Activated naive CD4-positive, alpha-beta T cell treated with anti-CD3 and anti-CD28 coated beads for 36 hours (primary cell): ENCODE data around the gene SEPTIN2. TPM values are rescaled to one million over a fixed set of nuclear protein-coding genes. Genes with fewer than 3 reads are reported as not detected.
"Not testable (repeated sequence)": the region's sequence is repeated elsewhere in the genome, so short reads cannot be mapped to it uniquely, and the experiment has no call there.

Experiments
- CTCF ChIA-PET: fragments of 350-600 bp; sonication (Branson Sonifier 250); formaldehyde crosslinking; loops from one replicate; lab custom pipeline; 2021; ENCODE audit warnings: antibody characterized with exemption; lab: Charles Lee
- DNase-seq: peaks from one replicate; pipeline ENCODE4 v3.0.0-alpha.2; 2020
- H3K27ac Mint-ChIP-seq: one replicate; pipeline ENCODE4 v1.8.0; 2021; ENCODE audit warnings: mild to moderate bottlenecking, mixed read lengths
- H3K27me3 Mint-ChIP-seq: one replicate; pipeline ENCODE4 v1.8.0; 2021; ENCODE audit warnings: low read depth, mixed read lengths
- H3K36me3 Mint-ChIP-seq: one replicate; pipeline ENCODE4 v1.8.0; 2021; ENCODE audit warnings: low read depth, mixed read lengths
- H3K4me1 Mint-ChIP-seq: one replicate; pipeline ENCODE4 v1.8.0; 2021; ENCODE audit warnings: low read depth, mixed read lengths
- H3K4me3 Mint-ChIP-seq: one replicate; pipeline ENCODE4 v1.8.0; 2021; ENCODE audit warnings: mild to moderate bottlenecking, moderate library complexity, mixed read lengths
- H3K9me3 Mint-ChIP-seq: one replicate; pipeline ENCODE4 v1.8.0; 2021; ENCODE audit warnings: mixed read lengths
- intact Hi-C: fragments of 100-400 bp; cut with micrococcal nuclease; formaldehyde crosslinking; loops from one replicate; pipeline ENCODE4 v1.15.1; 2023
- total RNA-seq, 2 experiments: library from RNA; stranded (reverse); gene quantifications; one replicate each; pipeline ENCODE4 v1.2.3, GENCODE V29; 2021

SEPTIN2 gene
- total RNA-seq, 2 experiments from 2014 or later = 216 to 227 TPM

DNA sequence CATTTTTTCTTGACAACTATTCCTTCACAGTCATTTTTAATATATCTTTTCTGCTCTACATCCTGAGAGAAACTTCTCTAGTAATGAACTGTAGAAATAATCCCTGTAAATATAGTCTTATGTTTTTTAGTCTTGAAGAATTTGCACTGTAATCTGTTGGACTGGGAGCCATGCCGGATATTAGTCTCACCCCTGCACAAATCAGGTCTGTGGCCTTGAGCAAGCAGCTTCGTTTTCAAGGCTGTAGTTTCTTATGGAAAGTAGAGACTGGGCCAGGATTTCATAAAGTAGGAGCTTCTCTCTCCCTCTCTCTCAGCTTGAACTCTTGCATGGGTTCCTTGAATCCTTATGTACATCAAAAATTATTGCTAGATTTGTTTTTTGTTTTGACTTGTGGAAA lies 49.1 kb downstream of the SEPTIN2 start:
- peaks cover 6% of the 10 kb centered on the region for H3K4me1 Mint-ChIP-seq
- H3K9me3 Mint-ChIP-seq = no peaks in the 10 kb centered on the region
- DNase-seq = no peak
- H3K27ac Mint-ChIP-seq = no peak overlapping the region
- intact Hi-C loops = no loop called here
- no peaks in the 10 kb centered on the region for H3K36me3 Mint-ChIP-seq
- no peak overlapping the region for H3K4me3 Mint-ChIP-seq
- H3K27me3 Mint-ChIP-seq = no peaks in the 10 kb centered on the region
- CTCF ChIA-PET = interaction anchor here (0.5 kb wide), 1 partner anchor 279 kb away, joined by 4 read pairs; no protein-coding TSS in a partner anchor

DNA sequence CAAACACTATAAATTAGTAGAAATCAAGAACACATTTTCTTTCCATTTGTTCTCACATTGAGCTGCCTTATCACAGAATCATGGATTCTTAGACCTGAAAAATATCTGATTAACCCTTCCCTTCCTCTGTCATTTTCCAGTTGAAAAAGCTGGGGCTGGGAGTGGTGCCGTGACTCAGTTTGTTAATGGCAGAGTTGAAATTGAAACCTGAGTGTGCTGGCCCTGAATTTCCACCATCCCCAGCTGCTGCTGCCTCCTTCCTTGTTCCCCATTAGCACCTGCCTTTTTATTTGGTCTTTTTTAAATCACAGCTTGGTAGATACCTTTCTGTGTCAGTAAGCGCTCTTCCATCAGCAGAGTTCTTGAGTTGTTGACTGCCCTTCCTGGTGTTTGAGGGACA lies 51.0 kb downstream of the SEPTIN2 start:
- Mint-ChIP-seq H3K36me3 (no peaks in the 10 kb centered on the region), H3K27ac (no peak overlapping the region), H3K4me1 (peaks cover 4% of the 10 kb centered on the region), H3K4me3 (no peak overlapping the region), H3K9me3 (no peaks in the 10 kb centered on the region), H3K27me3 (no peaks in the 10 kb centered on the region)
- CTCF ChIA-PET = no interaction called here
- DNase-seq = no peak
- intact Hi-C loops = no loop called here

DNA sequence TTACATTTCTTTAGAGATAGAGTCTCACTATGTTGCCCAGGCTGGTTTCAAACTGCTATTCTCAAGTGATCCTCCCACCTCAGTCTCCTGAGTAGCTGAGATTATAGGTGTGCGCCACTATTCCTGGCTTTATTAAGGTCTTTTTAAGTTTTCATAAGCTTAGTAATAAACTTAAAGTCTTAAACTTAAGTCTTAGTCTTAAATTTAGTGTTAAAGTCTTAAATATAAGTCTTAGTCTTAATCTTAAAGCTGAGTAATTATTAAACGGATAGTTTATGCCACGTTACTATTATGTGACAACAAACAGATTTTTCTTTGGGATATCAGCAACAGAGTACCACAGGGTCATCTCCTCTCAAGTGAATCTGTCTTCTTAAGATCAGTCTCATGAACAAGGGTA lies 52.9 kb downstream of the SEPTIN2 start:
- intact Hi-C loops = no loop called here
- H3K36me3 Mint-ChIP-seq = no peaks in the 10 kb centered on the region
- peaks cover 4% of the 10 kb centered on the region for H3K4me1 Mint-ChIP-seq
- no peak for DNase-seq
- no peak overlapping the region for H3K4me3 Mint-ChIP-seq
- CTCF ChIA-PET = interaction anchor here (1.3 kb wide), 1 partner anchor 9 kb away, joined by 3 read pairs; no protein-coding TSS in a partner anchor
- H3K27me3 Mint-ChIP-seq = no peaks in the 10 kb centered on the region
- no peaks in the 10 kb centered on the region for H3K9me3 Mint-ChIP-seq
- H3K27ac Mint-ChIP-seq = no peak overlapping the region

DNA sequence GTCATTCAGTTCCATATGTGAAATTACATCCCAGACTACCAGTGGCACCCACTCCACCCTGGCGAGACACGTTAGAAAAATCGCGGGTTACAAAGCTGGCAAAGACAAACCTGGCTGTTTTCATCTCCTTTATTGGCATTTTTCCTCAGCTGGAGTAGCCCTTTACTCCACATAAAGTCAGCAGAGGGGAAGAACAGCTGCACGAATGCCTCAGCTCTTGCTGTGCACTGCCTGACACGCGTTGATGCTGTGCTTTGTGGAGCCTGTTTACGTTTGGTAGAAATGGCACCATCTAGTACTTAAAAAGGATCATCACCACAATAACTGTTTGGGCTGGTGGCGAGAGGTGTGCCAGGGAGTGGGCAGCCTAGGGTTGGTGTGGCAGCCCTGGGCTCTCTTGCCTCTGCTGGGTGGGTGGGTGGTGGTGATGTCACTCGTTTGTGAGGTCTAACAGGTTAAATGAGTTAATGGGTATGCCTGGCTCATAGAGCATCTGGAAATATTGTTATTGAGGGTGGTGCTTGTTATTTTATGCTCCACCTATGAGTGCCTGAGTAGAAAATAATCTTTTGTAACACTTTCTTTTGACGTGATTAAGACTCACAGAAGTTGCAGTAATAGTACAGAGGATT lies 56.8 kb downstream of the SEPTIN2 start:
- Mint-ChIP-seq H3K27me3 (no peaks in the 10 kb centered on the region), H3K36me3 (peaks cover 9% of the 10 kb centered on the region), H3K4me1 (peaks cover 1% of the 10 kb centered on the region), H3K27ac (no peak overlapping the region), H3K4me3 (no peak overlapping the region), H3K9me3 (no peaks in the 10 kb centered on the region)
- intact Hi-C loops = no loop called here
- CTCF ChIA-PET = no interaction called here
- DNase-seq = no peak

DNA sequence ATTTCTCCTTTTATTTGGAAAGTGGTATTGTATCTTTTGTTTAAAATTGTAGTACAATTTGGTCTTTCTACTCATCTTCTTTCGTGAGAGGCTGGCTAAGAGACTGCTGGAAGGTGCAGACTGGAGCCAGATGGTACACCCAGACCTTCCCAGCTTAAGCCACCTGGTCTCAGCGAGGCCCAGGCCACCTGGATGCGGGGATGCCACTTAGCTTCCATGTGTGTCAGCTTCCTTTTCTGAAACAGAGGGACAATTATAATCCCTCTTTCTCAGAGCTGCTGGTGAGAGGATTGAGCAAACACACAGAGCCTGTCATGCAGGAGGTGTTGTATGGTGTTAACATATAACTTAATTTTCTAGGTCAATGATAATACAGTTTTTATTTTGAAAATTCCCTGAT lies 57.7 kb downstream of the SEPTIN2 start:
- CTCF ChIA-PET = no interaction called here

DNA sequence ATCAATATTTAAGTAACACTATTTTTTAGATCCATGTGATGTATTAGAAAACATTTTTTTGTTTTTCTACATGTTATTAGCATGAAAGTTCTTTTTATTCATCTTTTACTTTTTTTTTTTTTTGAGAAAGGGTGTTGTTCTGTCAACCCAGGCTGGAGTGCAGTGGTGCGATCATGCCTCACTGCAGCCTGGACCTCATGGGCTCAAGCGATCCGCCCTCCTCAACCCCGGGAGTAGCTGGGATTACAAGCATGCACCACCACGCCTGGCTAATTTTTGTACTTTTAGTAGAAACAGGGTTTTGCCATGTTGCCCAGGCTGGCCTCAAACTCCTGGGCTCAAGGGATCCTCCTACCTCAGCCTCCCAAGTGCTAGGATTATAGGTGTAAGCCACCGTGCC lies 58.2 kb downstream of the SEPTIN2 start:
- H3K9me3 Mint-ChIP-seq, H3K4me3 Mint-ChIP-seq, DNase-seq, CTCF ChIA-PET, H3K27ac Mint-ChIP-seq, H3K36me3 Mint-ChIP-seq, intact Hi-C loops, H3K27me3 Mint-ChIP-seq, H3K4me1 Mint-ChIP-seq: not testable (repeated sequence)

More for the DNA sequence above, 57.7 kb downstream of the SEPTIN2 start:
- DNase-seq = no peak
- H3K9me3 Mint-ChIP-seq = no peaks in the 10 kb centered on the region
- no peaks in the 10 kb centered on the region for H3K27me3 Mint-ChIP-seq
- peaks cover 1% of the 10 kb centered on the region for H3K4me1 Mint-ChIP-seq
- H3K27ac Mint-ChIP-seq = no peak overlapping the region
- no peak overlapping the region for H3K4me3 Mint-ChIP-seq
- peaks cover 9% of the 10 kb centered on the region for H3K36me3 Mint-ChIP-seq
- intact Hi-C loops = no loop called here

DNA sequence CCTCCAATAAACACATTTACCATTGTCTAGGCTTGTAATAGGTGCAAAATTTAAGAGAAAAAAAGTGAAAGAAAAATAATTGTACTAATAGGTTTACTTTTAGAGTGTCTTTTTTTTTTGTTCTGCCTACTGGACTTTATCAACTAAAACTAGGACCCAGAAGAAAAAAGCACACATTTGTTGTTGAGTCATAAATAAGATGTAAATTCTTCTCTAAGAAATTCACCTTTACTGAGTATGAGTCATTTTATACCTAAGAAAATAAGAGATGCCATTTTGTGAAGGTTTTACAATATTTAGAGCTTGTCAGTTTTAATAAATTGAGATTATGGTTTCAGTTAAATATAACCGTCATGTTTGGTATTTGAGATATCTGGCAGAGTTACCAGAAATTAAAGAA lies 59.6 kb downstream of the SEPTIN2 start:
- Mint-ChIP-seq H3K9me3 (no peaks in the 10 kb centered on the region), H3K4me1 (peaks cover 1% of the 10 kb centered on the region), H3K27me3 (no peaks in the 10 kb centered on the region), H3K36me3 (peaks cover 9% of the 10 kb centered on the region), H3K4me3 (no peak overlapping the region), H3K27ac (no peak overlapping the region)
- CTCF ChIA-PET = interaction anchor here (0.6 kb wide), 2 partner anchors 30 to 671 kb away, joined by 4 to 5 read pairs; no protein-coding TSS in a partner anchor
- DNase-seq = no peak
- intact Hi-C loops = no loop called here

DNA sequence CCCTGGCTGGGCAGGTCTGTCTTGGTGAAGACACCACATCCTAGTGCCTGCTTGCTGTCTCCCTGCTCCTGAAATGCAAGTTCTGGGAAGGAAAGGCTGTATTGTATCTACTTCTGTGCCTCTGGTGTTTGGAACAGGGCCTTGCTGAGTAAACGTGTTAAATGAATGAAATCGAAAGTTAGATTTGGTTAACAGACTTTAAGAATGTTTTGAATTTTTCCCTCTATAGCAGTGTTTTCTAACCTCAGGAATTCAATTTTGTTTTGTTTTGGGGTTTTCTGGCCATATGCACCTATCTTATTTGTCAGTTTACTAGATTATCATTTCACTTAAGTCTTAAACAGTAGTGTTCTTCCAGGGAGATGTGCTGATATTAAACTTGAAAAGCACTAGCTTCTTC lies 61.1 kb downstream of the SEPTIN2 start:
- Mint-ChIP-seq H3K4me3 (no peak overlapping the region), H3K36me3 (peaks cover 9% of the 10 kb centered on the region), H3K27ac (no peak overlapping the region), H3K9me3 (no peaks in the 10 kb centered on the region), H3K27me3 (no peaks in the 10 kb centered on the region), H3K4me1 (peaks cover 1% of the 10 kb centered on the region)
- CTCF ChIA-PET = no interaction called here
- intact Hi-C loops = no loop called here
- no peak for DNase-seq

DNA sequence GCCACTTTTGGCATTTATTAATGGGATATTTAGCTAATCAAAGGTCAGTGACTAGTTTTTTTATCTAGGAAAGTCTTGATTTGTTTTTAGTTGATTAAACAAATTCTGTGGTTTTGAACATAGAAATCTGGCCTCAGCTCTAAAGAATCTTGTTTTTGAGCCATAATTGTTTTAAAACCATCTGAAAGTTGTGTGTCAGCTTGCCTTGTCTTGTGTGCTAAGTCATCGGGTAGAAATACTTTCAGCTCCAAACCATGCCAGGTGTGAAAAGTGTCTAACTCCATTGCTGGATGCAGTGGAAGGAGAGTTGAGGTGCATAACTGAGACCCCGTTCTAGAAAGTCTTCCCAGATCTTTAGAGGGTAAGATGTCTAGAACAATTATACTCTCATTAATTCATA lies 63.1 kb downstream of the SEPTIN2 start:
- Mint-ChIP-seq H3K4me1 (peaks cover 1% of the 10 kb centered on the region), H3K4me3 (no peak overlapping the region), H3K9me3 (no peaks in the 10 kb centered on the region), H3K27ac (no peak overlapping the region), H3K27me3 (no peaks in the 10 kb centered on the region), H3K36me3 (peaks cover 13% of the 10 kb centered on the region)
- CTCF ChIA-PET = no interaction called here
- intact Hi-C loops = no loop called here
- DNase-seq = no peak

DNA sequence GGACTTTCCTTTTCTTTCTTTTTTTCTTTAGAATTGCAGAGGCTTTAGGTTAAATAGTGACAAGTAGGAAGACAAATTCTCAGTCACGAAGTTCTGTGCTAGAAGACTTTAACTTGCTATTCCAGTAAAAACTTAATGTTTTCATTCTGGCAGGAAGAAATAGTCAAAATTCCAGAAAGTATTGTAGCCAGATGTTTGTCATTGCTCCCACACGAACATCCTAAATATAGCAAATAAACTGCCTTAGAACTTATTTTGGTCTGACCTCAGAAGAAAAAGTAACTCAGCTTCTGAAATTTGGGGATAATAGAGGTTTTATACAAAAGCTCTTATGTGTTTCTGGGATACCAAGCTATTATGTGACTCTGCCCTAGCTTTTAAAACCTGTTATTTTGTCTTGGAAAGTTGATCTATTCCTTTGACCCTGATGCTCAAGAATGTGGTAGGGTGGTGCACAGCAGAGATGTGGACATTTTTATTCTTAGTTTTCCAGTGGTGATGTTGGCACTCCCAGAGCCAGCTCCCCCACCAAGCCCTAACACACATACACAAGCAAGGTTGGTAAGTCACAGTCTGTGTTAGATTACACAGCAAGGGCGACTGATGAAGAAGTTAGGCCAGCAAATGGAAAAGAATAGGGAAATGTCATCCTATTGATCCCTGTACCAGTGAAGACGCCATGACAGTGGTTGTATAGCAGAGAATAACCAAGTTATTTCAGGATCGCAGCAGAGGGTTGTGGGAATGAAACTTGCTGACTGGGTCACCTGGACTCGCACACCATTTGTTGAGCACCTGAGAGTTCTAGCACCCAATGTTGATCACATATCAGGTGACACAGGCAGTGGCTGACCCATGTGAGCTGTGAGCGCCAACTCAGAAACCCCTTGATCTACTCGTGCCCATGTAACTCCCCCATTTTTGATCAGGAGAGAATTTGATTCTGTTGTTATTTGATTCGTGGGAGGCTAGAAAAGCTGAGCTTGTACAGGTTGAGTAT lies 64.1 kb downstream of the SEPTIN2 start:
- no peak overlapping the region for H3K27ac Mint-ChIP-seq
- no peak for DNase-seq
- no peaks in the 10 kb centered on the region for H3K27me3 Mint-ChIP-seq
- H3K4me3 Mint-ChIP-seq = no peak overlapping the region
- peaks cover 11% of the 10 kb centered on the region for H3K36me3 Mint-ChIP-seq
- intact Hi-C loops = no loop called here
- CTCF ChIA-PET = no interaction called here
- H3K9me3 Mint-ChIP-seq = no peaks in the 10 kb centered on the region
- peaks cover 1% of the 10 kb centered on the region for H3K4me1 Mint-ChIP-seq

DNA sequence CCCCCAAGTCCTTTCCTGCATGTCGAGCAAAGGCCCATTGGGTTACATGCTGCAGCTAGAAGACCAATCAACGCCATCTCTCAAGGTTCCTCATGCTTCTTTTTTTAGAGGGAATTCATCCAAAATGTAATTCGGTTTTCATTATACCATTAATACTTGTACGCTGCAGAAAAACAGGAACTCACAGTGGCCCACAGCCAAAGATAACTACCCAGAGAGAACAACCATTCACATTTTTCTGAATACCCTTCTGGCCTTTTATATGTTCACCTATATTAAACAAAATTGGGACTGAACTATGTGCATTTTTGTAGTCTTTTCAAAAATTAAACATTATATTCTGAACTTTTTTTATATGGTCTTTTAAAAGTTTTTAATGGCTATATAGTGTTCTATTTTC lies 66.1 kb downstream of the SEPTIN2 start:
- CTCF ChIA-PET = interaction anchor here (0.7 kb wide), 1 partner anchor 662 kb away, joined by 3 read pairs; no protein-coding TSS in a partner anchor
- Mint-ChIP-seq H3K9me3 (no peaks in the 10 kb centered on the region), H3K27me3 (no peaks in the 10 kb centered on the region), H3K4me3 (no peak overlapping the region), H3K27ac (no peak overlapping the region), H3K36me3 (peaks cover 6% of the 10 kb centered on the region), H3K4me1 (no peaks in the 10 kb centered on the region)
- DNase-seq = no peak
- intact Hi-C loops = no loop called here

DNA sequence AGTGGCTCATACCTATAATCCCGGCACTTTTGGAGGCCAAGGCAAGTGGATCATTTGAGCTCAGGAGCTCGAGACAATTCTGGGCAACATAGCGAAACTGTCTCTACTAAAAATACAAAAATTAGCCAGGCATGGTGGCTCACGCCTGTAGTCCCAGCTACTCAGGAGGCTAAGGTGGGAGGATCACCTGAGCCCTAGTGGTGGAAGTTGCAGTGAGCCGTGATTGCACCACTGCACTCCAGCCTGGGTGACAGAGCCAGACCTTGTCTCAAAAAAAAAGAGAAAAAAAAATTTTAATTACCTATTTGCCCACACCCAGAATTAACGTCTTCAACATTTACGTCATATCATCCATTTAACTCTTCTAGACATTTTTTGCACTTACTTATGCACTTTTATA lies 69.7 kb downstream of the SEPTIN2 start:
- H3K27me3 Mint-ChIP-seq, H3K4me3 Mint-ChIP-seq, H3K36me3 Mint-ChIP-seq, CTCF ChIA-PET, H3K9me3 Mint-ChIP-seq, H3K27ac Mint-ChIP-seq, intact Hi-C loops, DNase-seq, H3K4me1 Mint-ChIP-seq: not testable (repeated sequence)
